Right lobe of liver (tissue), 6 donors: ENCODE data around the gene MRRF. TPM values are rescaled to one million over a fixed set of nuclear protein-coding genes. Genes with fewer than 3 reads are reported as not detected.

Experiments
- ATAC-seq, 4 donors: fragments of 200-7000 bp; cut with Tn5 transposase; one replicate each; pipeline ENCODE4 v1.9.1; 2020; ENCODE audit warnings: mild to moderate bottlenecking in 4 of 4, moderate library complexity in 4 of 4
- DNase-seq, 3 donors: peaks; one replicate each; pipeline ENCODE4 v3.0.0-alpha.2; 2020
- H3K27ac ChIP-seq, 3 donors: fragments of 200-600 bp; one replicate each; pipeline ENCODE4 v1.8.0; 2022
- H3K27me3 ChIP-seq, 2 donors: fragments of 200-600 bp; one replicate each; pipeline ENCODE4 v1.8.0; 2022
- H3K36me3 ChIP-seq, 4 donors: fragments of 200-600 bp; sonication (generic) in 1 of 4; one replicate each; pipeline versions ENCODE4 v1.5.1 to v1.8.0; 2017 to 2022; ENCODE audit warnings: control low read depth in 1 of 4
- H3K4me1 ChIP-seq, 4 donors: fragments of 200-600 bp; sonication (generic) in 1 of 4; one replicate each; pipeline versions ENCODE4 v1.5.1 to v1.8.0; 2017 to 2022; ENCODE audit warnings: control low read depth in 1 of 4
- H3K4me3 ChIP-seq, 3 donors: fragments of 200-600 bp; one replicate each; pipeline ENCODE4 v1.8.0; 2022
- H3K9me3 ChIP-seq, 4 donors: fragments of 200-600 bp; sonication (generic) in 1 of 4; one replicate each; pipeline versions ENCODE4 v1.5.1 to v1.8.0; 2017 to 2022; ENCODE audit warnings: control low read depth in 1 of 4
- CTCF ChIP-seq, 4 donors: fragments of 200-600 bp in 3 of 4; fragments of 450-650 bp in 1 of 4; IDR thresholded peaks; one replicate each; pipeline versions ENCODE4 v1.5.1 to v1.8.0; 2016 to 2022; ENCODE audit warnings: antibody characterized with exemption in 4 of 4, mild to moderate bottlenecking in 2 of 4
- POLR2A ChIP-seq: fragments of 450-650 bp; IDR thresholded peaks from one replicate; pipeline ENCODE4 v1.6.1; 2017; ENCODE audit warnings: antibody characterized with exemption, mild to moderate bottlenecking
- whole genome bisulfite sequencing: methylation state at CpG from one replicate; pipeline ENCODE4 v1.1.6; 2018; ENCODE audit warnings: low coverage, low lambda C conversion rate; ENCODE audit not compliant: insufficient coverage; ENCODE audit errors: missing lambda C conversion rate; 5-methylcytosine and 5-hydroxymethylcytosine counted together
- intact Hi-C, 2 donors: fragments of 100-400 bp; cut with DNase I; formaldehyde crosslinking; loops; one replicate each; pipeline versions ENCODE4 v1.11.2 to v1.14.1; 2022
- total RNA-seq, 6 experiments: library from RNA; depleted of rRNA in 2 of 6; stranded (reverse); fragments of >200 nt in 2 of 6; fragmentation: NEBNext Ultra II Directional in 3 of 6; extraction: Animal tissue kit (Norgen Biotek cat#: 25700) in 3 of 6; gene quantifications; one replicate each; pipeline versions ENCODE4 v1.1.0 to v1.2.4, GENCODE V29; 2016 to 2023
- donor health status: DM: no; HTN: yes; CAD: no.
- donor health status: DM: no; HTN: no; CAD: no.
- donor health status: DM: no; HTN: no; CAD: no.
- donor health status: DM: no; HTN: yes; CAD: no.
- donor health status: DM: no; HTN: yes; CAD: no.

MRRF gene
- total RNA-seq, 6 experiments from 2014 or later: 17.4 to 34.0 (median 22.6) TPM

DNA sequence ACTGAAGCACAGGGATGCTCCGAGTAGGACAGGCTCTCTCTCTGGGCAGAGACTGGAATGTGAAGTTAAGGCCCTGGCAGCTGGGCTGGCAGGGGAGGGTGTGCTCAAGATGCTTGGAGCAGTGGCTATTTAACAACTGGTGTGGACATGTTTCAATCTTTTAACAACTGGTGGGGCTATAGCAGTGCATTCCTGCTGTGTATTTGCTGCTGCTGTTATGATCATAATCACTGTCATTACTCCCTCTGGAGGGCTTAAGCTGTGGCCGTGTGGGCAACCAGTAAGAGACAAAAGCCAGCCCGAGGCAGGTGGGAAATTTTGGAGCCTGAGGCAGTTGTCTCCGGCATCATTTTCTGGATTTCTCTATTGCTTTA lies 72.9 kb downstream of the MRRF start:
- H3K27me3 ChIP-seq: no peaks in the 10 kb centered on the region
- TF ChIP-seq POLR2A: no peak
- TF ChIP-seq CTCF (IDR thresholded peaks at IDR 0.05): no peak
- H3K4me1 ChIP-seq: no peaks in the 10 kb centered on the region
- ATAC-seq (no peak), DNase-seq (no peak)
- H3K9me3 ChIP-seq: no peaks in the 10 kb centered on the region
- intact Hi-C loops: no loop called here
- no peak overlapping the region for H3K27ac ChIP-seq
- 20% methylated on average over 1 of the region's 4 CpGs for WGBS
- H3K4me3 ChIP-seq: no peak overlapping the region
- H3K36me3 ChIP-seq: no peaks in the 10 kb centered on the region

GRCh38 chr9:122338536-122338935 lies 73.9 kb downstream of the MRRF start:
- intact Hi-C loops: no loop called here
- Histone ChIP-seq H3K4me1 (no peaks in the 10 kb centered on the region), H3K4me3 (no peak overlapping the region), H3K27me3 (no peaks in the 10 kb centered on the region), H3K36me3 (no peaks in the 10 kb centered on the region), H3K9me3 (no peaks in the 10 kb centered on the region), H3K27ac (no peak overlapping the region)
- WGBS: no CpG with 5 or more reads among the region's 6 CpGs
- DNase-seq: no peak
- no peak for TF ChIP-seq CTCF (IDR thresholded peaks at IDR 0.05)
- TF ChIP-seq POLR2A: no peak
- no peak for ATAC-seq

DNA sequence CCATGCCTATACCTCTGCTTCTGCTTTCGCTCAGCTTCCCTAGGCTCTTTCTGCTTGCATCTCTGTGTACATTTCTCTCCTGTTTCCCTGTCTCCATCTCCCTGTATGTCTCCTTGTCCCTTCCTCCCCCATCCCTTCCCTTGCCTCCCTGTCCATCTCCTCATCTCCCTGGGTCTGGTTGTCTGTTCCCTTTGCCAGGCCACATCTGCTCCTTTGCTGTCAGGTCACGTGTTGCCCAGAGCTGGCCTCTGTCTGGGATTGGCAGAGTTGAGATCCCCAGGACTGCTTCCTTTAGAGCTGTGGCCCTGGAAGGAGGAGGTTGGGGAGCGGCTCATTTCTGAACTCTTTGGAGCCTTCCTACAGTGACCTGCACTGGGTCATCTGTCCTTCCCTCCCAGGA lies 74.3 kb downstream of the MRRF start:
- ATAC-seq (peak in 1 of 4 donors; percentile 50), DNase-seq (no peak)
- WGBS: 53% methylated on average over 3 of the region's 3 CpGs

DNA sequence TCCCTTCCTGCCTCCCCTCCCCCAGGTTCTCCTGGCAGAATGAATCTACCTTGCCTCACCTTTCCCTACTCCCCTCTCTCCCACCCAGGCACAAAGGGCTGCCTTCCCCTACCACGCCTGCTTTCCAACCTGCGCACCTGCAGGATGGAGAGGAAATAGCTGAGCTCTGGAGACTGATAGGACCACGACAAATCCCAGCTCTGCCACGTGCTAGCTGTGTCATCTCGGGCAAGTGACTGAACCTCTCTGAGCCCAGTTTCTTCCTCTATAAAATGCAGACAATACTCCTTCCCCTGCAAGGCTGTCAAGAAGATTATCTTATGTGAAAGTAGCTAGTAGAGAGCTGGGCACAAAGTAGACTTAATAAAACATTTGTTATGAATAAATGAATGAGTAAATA lies 74.9 kb downstream of the MRRF start:
- H3K4me3 ChIP-seq: no peak overlapping the region
- no peaks in the 10 kb centered on the region for H3K9me3 ChIP-seq
- DNase-seq: no peak
- no peaks in the 10 kb centered on the region for H3K4me1 ChIP-seq
- no peak for TF ChIP-seq CTCF (IDR thresholded peaks at IDR 0.05)
- no peak for TF ChIP-seq POLR2A
- WGBS: 52% methylated on average over 5 of the region's 5 CpGs
- H3K36me3 ChIP-seq: no peaks in the 10 kb centered on the region
- no peaks in the 10 kb centered on the region for H3K27me3 ChIP-seq
- no peak overlapping the region for H3K27ac ChIP-seq
- no peak for ATAC-seq
- intact Hi-C loops: no loop called here

More for the DNA sequence above, 74.3 kb downstream of the MRRF start:
- H3K4me1 ChIP-seq: no peaks in the 10 kb centered on the region
- no peaks in the 10 kb centered on the region for H3K9me3 ChIP-seq
- TF ChIP-seq POLR2A: no peak
- TF ChIP-seq CTCF (IDR thresholded peaks at IDR 0.05): no peak
- H3K36me3 ChIP-seq: no peaks in the 10 kb centered on the region
- no peaks in the 10 kb centered on the region for H3K27me3 ChIP-seq
- no peak overlapping the region for H3K27ac ChIP-seq
- intact Hi-C loops: no loop called here
- no peak overlapping the region for H3K4me3 ChIP-seq

DNA sequence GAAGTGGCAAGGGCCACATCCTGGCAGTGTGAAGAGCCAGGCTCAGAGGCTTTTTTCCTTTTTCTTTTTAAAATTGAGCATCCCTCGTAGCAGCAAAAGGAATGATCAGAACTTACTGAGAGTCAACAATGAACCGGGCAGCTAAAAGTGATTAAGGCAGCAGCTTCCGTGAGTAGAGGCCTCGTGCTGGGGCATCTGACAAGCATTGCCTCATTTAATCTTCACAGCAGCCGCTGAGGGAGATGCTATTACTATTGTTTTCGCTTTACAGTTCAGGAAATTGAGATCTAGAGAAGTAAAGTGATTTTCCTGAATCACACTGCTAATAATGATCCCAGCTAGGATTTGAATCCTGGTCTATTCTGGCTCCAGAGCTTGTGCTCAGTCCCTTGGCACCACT lies 75.5 kb downstream of the MRRF start:
- no peak for TF ChIP-seq POLR2A
- TF ChIP-seq CTCF (IDR thresholded peaks at IDR 0.05): no peak
- H3K4me3 ChIP-seq: no peak overlapping the region
- no peaks in the 10 kb centered on the region for H3K9me3 ChIP-seq
- intact Hi-C loops: loop anchor here in 1 of 2 donors (10.0 kb wide), 1 partner anchor 75 kb away; the partner anchor contains the start of genes MRRF and RBM18
- DNase-seq (no peak), ATAC-seq (peak in 2 of 4 donors; percentile 20 to 62)
- H3K4me1 ChIP-seq: no peaks in the 10 kb centered on the region
- WGBS: 50% methylated on average over 5 of the region's 6 CpGs
- no peak overlapping the region for H3K27ac ChIP-seq
- H3K36me3 ChIP-seq: no peaks in the 10 kb centered on the region
- no peaks in the 10 kb centered on the region for H3K27me3 ChIP-seq
